Psoas muscle (tissue), 8 donors: ENCODE measurements around the gene PROCR. TPM values are rescaled to one million over a fixed set of nuclear protein-coding genes. Genes with fewer than 3 reads are reported as not detected.

Experiments used
- ATAC-seq, 4 donors: fragments of 200-7000 bp; cut with Tn5 transposase; one replicate each; pipeline ENCODE4 v1.9.1; 2020; ENCODE audit warnings: moderate library complexity in 3 of 4, mild to moderate bottlenecking in 2 of 4
- DNase-seq, 2 donors: peaks; one replicate each; pipeline ENCODE4 v3.0.0-alpha.2; 2020
- H3K27ac ChIP-seq: fragments of 200-600 bp; one replicate; pipeline ENCODE4 v1.8.0; 2022
- H3K27me3 ChIP-seq, 3 donors: fragments of 200-600 bp in 1 of 3; one replicate each; pipeline versions ENCODE4 v1.6.1 to v1.8.0; 2013 to 2022; ENCODE audit warnings: low read length in 2 of 3, mild to moderate bottlenecking in 2 of 3, moderate library complexity in 1 of 3; ENCODE audit not compliant: insufficient read depth in 3 of 3
- H3K36me3 ChIP-seq, 2 donors: fragments of 200-600 bp in 1 of 2; one replicate each; pipeline versions ENCODE4 v1.6.1 to v1.8.0; 2013 to 2022; ENCODE audit warnings: low read depth in 1 of 2, mild to moderate bottlenecking in 1 of 2, moderate library complexity in 1 of 2; ENCODE audit not compliant: insufficient read depth in 1 of 2
- H3K4me1 ChIP-seq: fragments of 200-600 bp; one replicate; pipeline ENCODE4 v1.8.0; 2022
- H3K4me3 ChIP-seq: fragments of 200-600 bp; one replicate; pipeline ENCODE4 v1.8.0; 2022; ENCODE audit warnings: mild to moderate bottlenecking
- H3K9me3 ChIP-seq: fragments of 200-600 bp; one replicate; pipeline ENCODE4 v1.8.0; 2022
- WGBS, 3 donors: extraction: QIAGEN DNeasy Blood & Tissue Kit; methylation state at CpG; one replicate each; pipeline versions ENCODE4 v1.1.6 to v1.1.7; 2013; 5-methylcytosine and 5-hydroxymethylcytosine counted together
- intact Hi-C, 2 donors: fragments of 100-400 bp; cut with DNase I; formaldehyde crosslinking; loops; one replicate each; pipeline versions ENCODE4 v1.11.0 to v1.14.2; 2022
- polyA plus RNA-seq, 3 donors: library from polyadenylated mRNA; stranded (reverse); fragments of 200-250 nt; gene quantifications; one replicate each; pipeline ENCODE4 v1.2.3, GENCODE V29; 2013
- total RNA-seq, 4 donors: library from RNA; stranded (reverse); fragmentation: NEBNext Ultra II Directional in 2 of 4; extraction: Animal tissue kit (Norgen Biotek cat#: 25700) in 2 of 4; gene quantifications; one replicate each; pipeline versions ENCODE4 v1.2.1 to v1.2.4, GENCODE V29; 2021 to 2023
- TF ChIP-seq, protein P1 (sequence below): fragments of 200-600 bp; IDR thresholded peaks from one replicate; pipeline ENCODE4 v1.8.0; 2022; ENCODE audit warnings: antibody characterized with exemption
- donor health status: healthy with polysubstance abuse.
- donor health status: DM: no; HTN: no; CAD: no; lungs with moderate emphysema.
- donor health status: Bipolar disorder and iron deficiency.
- donor health status: healthy.
- donor health status: DM: yes; HTN: yes; CAD: no.
- donor health status: DM: no; HTN: no; CAD: no.
- donor health status: DM: no; HTN: no; CAD: no.
- donor health status: DM: yes; HTN: yes; CAD: no.

The PROCR gene
- total and polyA plus RNA-seq, 7 donors = 2.8 to 8.8 (median 6.1) TPM

DNA sequence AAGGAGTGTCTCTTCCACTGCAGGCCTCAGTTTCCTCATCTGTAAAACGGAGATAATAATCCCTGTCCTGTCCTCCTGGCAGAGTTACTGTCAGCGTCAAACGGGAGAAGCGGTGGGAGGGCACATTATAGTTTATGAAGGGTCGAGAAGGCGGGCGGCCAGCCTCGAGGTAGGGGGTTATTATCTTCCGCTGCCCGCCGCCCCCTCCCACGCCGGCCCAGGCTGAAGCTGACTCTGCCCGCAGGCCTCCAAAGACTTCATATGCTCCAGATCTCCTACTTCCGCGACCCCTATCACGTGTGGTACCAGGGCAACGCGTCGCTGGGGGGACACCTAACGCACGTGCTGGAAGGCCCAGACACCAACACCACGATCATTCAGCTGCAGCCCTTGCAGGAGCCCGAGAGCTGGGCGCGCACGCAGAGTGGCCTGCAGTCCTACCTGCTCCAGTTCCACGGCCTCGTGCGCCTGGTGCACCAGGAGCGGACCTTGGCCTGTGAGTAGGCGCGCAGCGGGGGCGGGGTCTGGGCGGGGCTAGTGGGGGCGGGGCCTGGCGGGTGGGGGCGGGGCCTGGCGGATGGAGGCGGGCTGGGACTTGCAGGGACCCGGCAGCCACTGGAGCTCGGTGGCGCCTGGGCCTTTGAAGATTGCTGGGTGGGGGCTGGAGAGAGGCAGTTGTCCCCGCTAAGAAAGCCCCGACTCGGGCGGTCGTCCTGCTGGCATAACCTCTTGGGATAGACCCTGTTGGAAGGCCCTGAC lies 2.8 kb downstream of the PROCR start:
- peaks cover 0 to 2% (median 0%) of the 10 kb centered on the region in 3 donors for H3K27me3 ChIP-seq
- DNase-seq (peak; percentile 31 to 52), ATAC-seq (peak in 3 of 4 donors; percentile 27 to 70 (median 63))
- H3K36me3 ChIP-seq = no peaks in the 10 kb centered on the region
- intact Hi-C loops = no loop called here
- TF ChIP-seq, protein P1, sequence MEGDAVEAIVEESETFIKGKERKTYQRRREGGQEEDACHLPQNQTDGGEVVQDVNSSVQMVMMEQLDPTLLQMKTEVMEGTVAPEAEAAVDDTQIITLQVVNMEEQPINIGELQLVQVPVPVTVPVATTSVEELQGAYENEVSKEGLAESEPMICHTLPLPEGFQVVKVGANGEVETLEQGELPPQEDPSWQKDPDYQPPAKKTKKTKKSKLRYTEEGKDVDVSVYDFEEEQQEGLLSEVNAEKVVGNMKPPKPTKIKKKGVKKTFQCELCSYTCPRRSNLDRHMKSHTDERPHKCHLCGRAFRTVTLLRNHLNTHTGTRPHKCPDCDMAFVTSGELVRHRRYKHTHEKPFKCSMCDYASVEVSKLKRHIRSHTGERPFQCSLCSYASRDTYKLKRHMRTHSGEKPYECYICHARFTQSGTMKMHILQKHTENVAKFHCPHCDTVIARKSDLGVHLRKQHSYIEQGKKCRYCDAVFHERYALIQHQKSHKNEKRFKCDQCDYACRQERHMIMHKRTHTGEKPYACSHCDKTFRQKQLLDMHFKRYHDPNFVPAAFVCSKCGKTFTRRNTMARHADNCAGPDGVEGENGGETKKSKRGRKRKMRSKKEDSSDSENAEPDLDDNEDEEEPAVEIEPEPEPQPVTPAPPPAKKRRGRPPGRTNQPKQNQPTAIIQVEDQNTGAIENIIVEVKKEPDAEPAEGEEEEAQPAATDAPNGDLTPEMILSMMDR = no peak
- no peaks in the 10 kb centered on the region for H3K4me1 ChIP-seq
- no peaks in the 10 kb centered on the region for H3K9me3 ChIP-seq
- WGBS, 3 donors = 33 to 48% (median 42%) methylated on average over 40 to 49 of the region's 49 CpGs
- no peak overlapping the region for H3K27ac ChIP-seq
- H3K4me3 ChIP-seq = peak overlapping the region; percentile 4

DNA sequence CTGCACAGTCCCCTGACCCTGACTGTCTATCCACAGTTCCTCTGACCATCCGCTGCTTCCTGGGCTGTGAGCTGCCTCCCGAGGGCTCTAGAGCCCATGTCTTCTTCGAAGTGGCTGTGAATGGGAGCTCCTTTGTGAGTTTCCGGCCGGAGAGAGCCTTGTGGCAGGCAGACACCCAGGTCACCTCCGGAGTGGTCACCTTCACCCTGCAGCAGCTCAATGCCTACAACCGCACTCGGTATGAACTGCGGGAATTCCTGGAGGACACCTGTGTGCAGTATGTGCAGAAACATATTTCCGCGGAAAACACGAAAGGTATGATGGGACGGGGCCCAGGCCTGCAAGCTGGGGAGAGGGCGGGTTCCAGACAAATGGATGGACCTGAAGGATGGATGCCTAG lies 4.3 kb downstream of the PROCR start:
- Histone ChIP-seq H3K4me3 (no peak overlapping the region), H3K27me3 (peaks cover 0 to 2% (median 0%) of the 10 kb centered on the region in 3 donors), H3K4me1 (no peaks in the 10 kb centered on the region), H3K9me3 (no peaks in the 10 kb centered on the region), H3K27ac (no peak overlapping the region), H3K36me3 (no peaks in the 10 kb centered on the region)
- ATAC-seq (no peak), DNase-seq (no peak)
- intact Hi-C loops = no loop called here
- TF ChIP-seq, protein P1 = no peak
- 93 to 94% (median 93%) methylated on average over 14 of the region's 14 CpGs for WGBS, 3 donors

DNA sequence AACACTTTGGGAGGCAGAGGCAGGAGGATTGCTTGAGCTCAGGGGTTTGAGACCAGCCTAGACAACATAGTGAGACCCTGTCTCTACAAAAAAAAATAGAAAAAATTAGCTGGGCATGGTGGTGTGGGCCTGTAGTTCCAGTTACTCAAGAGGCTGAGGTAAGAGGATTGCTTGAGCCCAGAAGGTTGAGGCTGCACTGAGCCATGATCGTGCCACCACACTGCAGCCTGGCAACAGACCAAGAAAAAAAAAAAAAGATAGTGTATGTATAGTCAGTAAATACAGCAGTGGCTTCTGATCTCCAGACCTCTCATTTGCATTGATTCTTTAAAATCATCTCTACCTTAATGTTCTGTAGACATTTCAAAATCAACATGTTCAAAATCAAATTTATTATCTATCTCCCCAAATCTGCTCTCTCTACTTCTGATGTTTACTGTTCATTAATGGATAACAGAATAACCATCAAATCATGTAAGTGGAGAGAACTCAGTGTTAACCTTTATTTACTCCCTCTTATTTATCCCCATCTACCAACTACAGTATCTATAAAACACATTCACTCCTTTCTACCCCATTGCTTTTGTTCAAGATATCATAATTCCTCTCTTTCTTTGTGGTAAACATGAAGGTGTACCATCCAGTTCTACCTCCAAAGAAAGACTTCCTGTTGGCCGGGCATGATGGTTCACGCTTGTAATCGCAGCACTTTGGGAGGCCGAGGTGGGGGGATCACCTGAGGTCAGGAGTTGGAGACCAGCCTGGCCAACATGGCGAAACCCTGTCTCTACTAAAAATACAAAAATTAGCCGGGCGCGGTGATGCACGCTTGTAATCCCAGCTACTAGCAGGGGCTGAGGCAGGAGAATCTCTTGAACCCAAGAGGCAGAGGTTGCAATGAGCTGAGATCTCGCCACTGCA lies 7.7 kb downstream of the PROCR start:
- no peak for DNase-seq
- Histone ChIP-seq H3K4me3 (no peak overlapping the region), H3K4me1 (no peaks in the 10 kb centered on the region), H3K36me3 (no peaks in the 10 kb centered on the region), H3K27ac (no peak overlapping the region), H3K9me3 (no peaks in the 10 kb centered on the region), H3K27me3 (no peaks in the 10 kb centered on the region)
- WGBS, 3 donors = 88 to 89% (median 89%) methylated on average over 11 of the region's 11 CpGs
- intact Hi-C loops = no loop called here
- ATAC-seq = no peak
- TF ChIP-seq, protein P1 = no peak

DNA sequence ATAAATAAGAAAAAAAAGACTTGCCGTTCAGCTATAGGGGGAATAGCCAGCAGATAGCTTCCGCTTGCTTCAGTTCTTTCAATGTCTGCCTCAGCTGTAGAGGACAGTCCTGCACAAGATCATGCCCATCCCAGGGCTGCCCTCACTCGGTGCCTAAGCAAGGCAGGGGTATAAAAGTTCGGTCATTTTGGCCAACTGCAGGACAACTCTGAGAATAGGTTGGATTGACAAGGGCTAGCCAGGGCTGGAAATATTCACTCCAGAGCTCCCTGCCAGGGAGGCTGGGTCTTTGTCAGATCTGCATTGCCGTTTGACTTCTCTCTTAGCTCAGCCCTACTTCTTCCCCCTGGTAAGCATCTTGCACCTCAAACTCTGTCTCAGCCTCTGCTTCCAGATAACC lies 8.4 kb downstream of the PROCR start:
- no peaks in the 10 kb centered on the region for H3K27me3 ChIP-seq
- DNase-seq = no peak
- no peak for ATAC-seq
- intact Hi-C loops = no loop called here
- H3K36me3 ChIP-seq = no peaks in the 10 kb centered on the region
- WGBS, 3 donors = 80 to 86% (median 82%) methylated on average over 5 of the region's 5 CpGs
- H3K4me1 ChIP-seq = no peaks in the 10 kb centered on the region
- no peak overlapping the region for H3K4me3 ChIP-seq
- TF ChIP-seq, protein P1 = no peak
- H3K27ac ChIP-seq = no peak overlapping the region
- no peaks in the 10 kb centered on the region for H3K9me3 ChIP-seq
